H1 (cell line): Measurements from ENCODE around the gene ACTG1. TPM values are rescaled to one million over a fixed set of nuclear protein-coding genes. Genes with fewer than 3 reads are reported as not detected.

Experiments used
- CTBP2 ChIP-seq: IDR thresholded peaks from 2 replicates; pipeline ENCODE4 v1.7.0; 2011; ENCODE audit warnings: borderline replicate concordance, mild to moderate bottlenecking, moderate library complexity, mixed read lengths, low read length; ENCODE audit not compliant: insufficient read depth, insufficient read length
- EGR1 ChIP-seq: IDR thresholded peaks from 2 replicates; pipeline ENCODE4 v1.6.1; 2011; ENCODE audit warnings: low read depth, low read length, borderline replicate concordance
- GABPA ChIP-seq: IDR thresholded peaks from 2 replicates; pipeline ENCODE4 v1.6.1; 2011; ENCODE audit warnings: mild to moderate bottlenecking, low read length, moderate library complexity, borderline replicate concordance; ENCODE audit not compliant: insufficient read depth
- HDAC6 ChIP-seq: IDR thresholded peaks from one replicate; pipeline ENCODE4 v1.7.1; 2012; ENCODE audit warnings: low read depth, mild to moderate bottlenecking, inconsistent platforms, low read length, moderate library complexity
- KDM1A ChIP-seq: fragments of 200-600, 300-600 bp; sonication (generic); IDR thresholded peaks from 2 replicates; pipeline ENCODE4 v1.7.1; 2016; ENCODE audit warnings: mild to moderate bottlenecking, low read length, borderline replicate concordance
- NRF1 ChIP-seq: IDR thresholded peaks from 2 replicates; pipeline ENCODE4 v1.6.1; 2011; ENCODE audit warnings: mild to moderate bottlenecking, low read depth, low read length, improper control_type of control experiment
- POU5F1 ChIP-seq: IDR thresholded peaks from 2 replicates; pipeline ENCODE4 v1.6.1; 2011; ENCODE audit warnings: low read depth, mild to moderate bottlenecking, low read length, moderate library complexity
- RAD21 ChIP-seq, 2 experiments: IDR thresholded peaks in 1 of 2; conservative IDR thresholded peaks in 1 of 2; 2 replicates each; pipeline ENCODE4 v1.6.1; 2011; ENCODE audit warnings: low read depth in 2 of 2, low read length in 2 of 2, improper control_type of control experiment in 1 of 2, inconsistent platforms in 1 of 2, mild to moderate bottlenecking in 1 of 2, moderate library complexity in 1 of 2
- RNF2 ChIP-seq: fragments of 200-900, 300-1000 bp; sonication (generic); IDR thresholded peaks from 2 replicates; pipeline ENCODE4 v1.7.1; 2016; ENCODE audit warnings: borderline replicate concordance, low read depth, mild to moderate bottlenecking, antibody characterized with exemption, low read length; ENCODE audit not compliant: poor library complexity, severe bottlenecking; ENCODE audit errors: missing control alignments
- SAP30 ChIP-seq: fragments of 300-600 bp; sonication (generic); IDR thresholded peaks from 2 replicates; pipeline ENCODE4 v1.7.1; 2012; ENCODE audit warnings: low read length, moderate library complexity, mild to moderate bottlenecking, inconsistent platforms; ENCODE audit not compliant: insufficient read depth, insufficient replicate concordance
- SP2 ChIP-seq: IDR thresholded peaks from 2 replicates; pipeline ENCODE4 v1.6.1; 2012; ENCODE audit warnings: mild to moderate bottlenecking, low read length, inconsistent platforms
- TCF12 ChIP-seq: IDR thresholded peaks from 2 replicates; pipeline ENCODE4 v1.6.1; 2011; ENCODE audit warnings: low read depth, mild to moderate bottlenecking, low read length
- TEAD4 ChIP-seq: IDR thresholded peaks from 2 replicates; pipeline ENCODE4 v1.6.1; 2012; ENCODE audit warnings: low read depth, low read length, inconsistent platforms, mixed read lengths
- polyA plus RNA-seq, 7 experiments: library from polyadenylated mRNA; depleted of rRNA in 3 of 7; stranded (reverse) in 5 of 7; unstranded in 2 of 7; fragments of >200 nt in 5 of 7; fragments of 200-250 nt in 2 of 7; gene quantifications; 1 replicate in 5 of 7; 2 replicates in 1 of 7; 4 replicates in 1 of 7; pipeline versions ENCODE4 v1.2.1 to v1.2.3, GENCODE V29; 2011 to 2013; ENCODE audit warnings: missing spikeins in 2 of 7, mixed read lengths in 2 of 7
- total RNA-seq: library from RNA; stranded (reverse); fragmentation: NEBNext Ultra II Directional; extraction: Animal tissue kit (Norgen Biotek cat#: 25700); gene quantifications from 2 replicates; pipeline ENCODE4 v1.2.1, GENCODE V29; 2021
- TF ChIP-seq, protein P1 (sequence below): IDR thresholded peaks from 2 replicates; pipeline ENCODE4 v1.6.1; 2012; ENCODE audit warnings: inconsistent platforms
- TF ChIP-seq, protein P2 (sequence below): IDR thresholded peaks from 2 replicates; pipeline ENCODE4 v1.6.1; 2012; ENCODE audit warnings: low read length, inconsistent platforms
- TF ChIP-seq, protein P3 (sequence below), 3 experiments: IDR thresholded peaks; 1 replicate in 2 of 3; 2 replicates in 1 of 3; pipeline versions ENCODE4 v1.5.1 to v1.6.1; 2011; ENCODE audit warnings: low read length in 3 of 3, mild to moderate bottlenecking in 3 of 3, inconsistent platforms in 2 of 3, low read depth in 1 of 3, moderate library complexity in 1 of 3; ENCODE audit not compliant: insufficient read depth in 1 of 3; ENCODE audit errors: control extremely low read depth in 1 of 3
- TF ChIP-seq, protein P4 (sequence below): IDR thresholded peaks from 2 replicates; pipeline ENCODE4 v1.6.1; 2011; ENCODE audit warnings: low read length, improper control_type of control experiment

ACTG1 gene
- total and polyA plus RNA-seq, 2 of the 8 experiments (the other 6 are each of a cell fraction or from before 2014, with no cell fraction given): 3,535 to 5,010 TPM

DNA sequence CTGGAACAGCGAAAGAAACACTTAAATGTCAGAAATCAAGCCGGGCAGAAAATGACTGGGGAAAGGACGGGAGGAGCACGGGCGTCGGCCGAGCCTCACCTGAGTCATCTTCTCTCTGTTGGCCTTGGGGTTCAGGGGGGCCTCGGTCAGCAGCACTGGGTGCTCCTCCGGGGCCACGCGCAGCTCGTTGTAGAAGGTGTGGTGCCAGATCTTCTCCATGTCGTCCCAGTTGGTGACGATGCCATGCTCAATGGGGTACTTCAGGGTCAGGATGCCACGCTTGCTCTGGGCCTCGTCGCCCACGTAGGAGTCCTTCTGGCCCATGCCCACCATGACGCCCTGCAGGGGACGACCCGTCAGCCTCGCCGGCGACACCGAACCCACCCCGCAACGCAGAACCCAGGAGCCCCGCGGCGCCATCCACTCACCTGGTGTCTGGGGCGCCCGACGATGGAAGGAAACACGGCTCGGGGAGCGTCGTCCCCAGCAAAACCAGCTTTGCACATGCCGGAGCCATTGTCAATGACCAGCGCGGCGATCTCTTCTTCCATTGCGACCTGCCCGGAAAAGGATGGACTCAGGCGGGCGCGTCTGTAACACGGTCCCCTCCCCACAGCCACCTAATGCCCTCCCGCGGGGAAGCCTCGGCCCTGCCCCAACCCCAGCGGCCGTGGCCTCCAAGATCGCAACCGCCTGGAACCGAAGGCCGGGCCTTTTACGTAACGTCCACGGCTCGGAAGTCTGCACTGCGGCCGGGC is 616 bp downstream of the ACTG1 start (continued):
- TF ChIP-seq POU5F1 (no peak), HDAC6 (no peak), RNF2 (no peak), RAD21 (IDR thresholded peaks at IDR 0.05 in 1 of 2, conservative IDR thresholded peaks at IDR 0.05 in 1 of 2; ENCODE audit: low read depth in 2 of 2, low read length in 2 of 2) (no peak), GABPA (no peak), SAP30 (peak; percentile 68), CTBP2 (no peak), NRF1 (no peak), TEAD4 (no peak), TCF12 (no peak), SP2 (no peak), KDM1A (no peak), EGR1 (no peak)
- TF ChIP-seq, protein P1, sequence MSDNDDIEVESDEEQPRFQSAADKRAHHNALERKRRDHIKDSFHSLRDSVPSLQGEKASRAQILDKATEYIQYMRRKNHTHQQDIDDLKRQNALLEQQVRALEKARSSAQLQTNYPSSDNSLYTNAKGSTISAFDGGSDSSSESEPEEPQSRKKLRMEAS: no peak
- TF ChIP-seq, protein P2, sequence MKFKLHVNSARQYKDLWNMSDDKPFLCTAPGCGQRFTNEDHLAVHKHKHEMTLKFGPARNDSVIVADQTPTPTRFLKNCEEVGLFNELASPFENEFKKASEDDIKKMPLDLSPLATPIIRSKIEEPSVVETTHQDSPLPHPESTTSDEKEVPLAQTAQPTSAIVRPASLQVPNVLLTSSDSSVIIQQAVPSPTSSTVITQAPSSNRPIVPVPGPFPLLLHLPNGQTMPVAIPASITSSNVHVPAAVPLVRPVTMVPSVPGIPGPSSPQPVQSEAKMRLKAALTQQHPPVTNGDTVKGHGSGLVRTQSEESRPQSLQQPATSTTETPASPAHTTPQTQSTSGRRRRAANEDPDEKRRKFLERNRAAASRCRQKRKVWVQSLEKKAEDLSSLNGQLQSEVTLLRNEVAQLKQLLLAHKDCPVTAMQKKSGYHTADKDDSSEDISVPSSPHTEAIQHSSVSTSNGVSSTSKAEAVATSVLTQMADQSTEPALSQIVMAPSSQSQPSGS: peak; percentile 34; the same call in 1 of the 2 replicates
- TF ChIP-seq, protein P3, sequence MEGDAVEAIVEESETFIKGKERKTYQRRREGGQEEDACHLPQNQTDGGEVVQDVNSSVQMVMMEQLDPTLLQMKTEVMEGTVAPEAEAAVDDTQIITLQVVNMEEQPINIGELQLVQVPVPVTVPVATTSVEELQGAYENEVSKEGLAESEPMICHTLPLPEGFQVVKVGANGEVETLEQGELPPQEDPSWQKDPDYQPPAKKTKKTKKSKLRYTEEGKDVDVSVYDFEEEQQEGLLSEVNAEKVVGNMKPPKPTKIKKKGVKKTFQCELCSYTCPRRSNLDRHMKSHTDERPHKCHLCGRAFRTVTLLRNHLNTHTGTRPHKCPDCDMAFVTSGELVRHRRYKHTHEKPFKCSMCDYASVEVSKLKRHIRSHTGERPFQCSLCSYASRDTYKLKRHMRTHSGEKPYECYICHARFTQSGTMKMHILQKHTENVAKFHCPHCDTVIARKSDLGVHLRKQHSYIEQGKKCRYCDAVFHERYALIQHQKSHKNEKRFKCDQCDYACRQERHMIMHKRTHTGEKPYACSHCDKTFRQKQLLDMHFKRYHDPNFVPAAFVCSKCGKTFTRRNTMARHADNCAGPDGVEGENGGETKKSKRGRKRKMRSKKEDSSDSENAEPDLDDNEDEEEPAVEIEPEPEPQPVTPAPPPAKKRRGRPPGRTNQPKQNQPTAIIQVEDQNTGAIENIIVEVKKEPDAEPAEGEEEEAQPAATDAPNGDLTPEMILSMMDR (IDR thresholded peaks at IDR 0.05; ENCODE audit: control extremely low read depth in 1 of 3, insufficient read depth in 1 of 3, low read depth in 1 of 3, low read length in 3 of 3): no peak
- TF ChIP-seq, protein P4, sequence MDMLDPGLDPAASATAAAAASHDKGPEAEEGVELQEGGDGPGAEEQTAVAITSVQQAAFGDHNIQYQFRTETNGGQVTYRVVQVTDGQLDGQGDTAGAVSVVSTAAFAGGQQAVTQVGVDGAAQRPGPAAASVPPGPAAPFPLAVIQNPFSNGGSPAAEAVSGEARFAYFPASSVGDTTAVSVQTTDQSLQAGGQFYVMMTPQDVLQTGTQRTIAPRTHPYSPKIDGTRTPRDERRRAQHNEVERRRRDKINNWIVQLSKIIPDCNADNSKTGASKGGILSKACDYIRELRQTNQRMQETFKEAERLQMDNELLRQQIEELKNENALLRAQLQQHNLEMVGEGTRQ: 0 out of 2 replicates have a peak, but pooled peaks have one; percentile 27
